Effector memory CD4-positive, alpha-beta T cell (primary cell): Measurements from ENCODE around the gene ATP6AP2.

ENCODE experiments used
- DNase-seq, 3 donors: peaks; one replicate each; pipeline ENCODE4 v3.0.0-alpha.2; 2020
- H3K27ac ChIP-seq: 2 replicates; pipeline ENCODE4 v1.7.0; 2013; ENCODE audit warnings: mild to moderate bottlenecking, low read length, moderate library complexity; ENCODE audit not compliant: insufficient read depth, poor library complexity, severe bottlenecking
- H3K27me3 ChIP-seq: replicated peaks from 2 replicates; pipeline ENCODE4 v1.7.0; 2013; ENCODE audit warnings: mild to moderate bottlenecking, low read length; ENCODE audit not compliant: insufficient read depth, control insufficient read depth, poor library complexity, severe bottlenecking
- H3K36me3 ChIP-seq: 2 replicates; pipeline ENCODE4 v1.7.0; 2013; ENCODE audit warnings: mild to moderate bottlenecking, low read length, moderate library complexity; ENCODE audit not compliant: control insufficient read depth, insufficient read depth
- H3K4me1 ChIP-seq: 2 replicates; pipeline ENCODE4 v1.7.0; 2013; ENCODE audit warnings: low read length, mild to moderate bottlenecking; ENCODE audit not compliant: control insufficient read depth, insufficient read depth, poor library complexity, severe bottlenecking
- H3K4me3 ChIP-seq: 2 replicates; pipeline ENCODE4 v1.7.0; 2013; ENCODE audit warnings: low read length, low read depth, mild to moderate bottlenecking; ENCODE audit not compliant: insufficient read depth, poor library complexity, severe bottlenecking
- H3K9me3 ChIP-seq: 2 replicates; pipeline ENCODE4 v1.7.0; 2013; ENCODE audit warnings: mild to moderate bottlenecking, low read length, moderate library complexity; ENCODE audit not compliant: control insufficient read depth

ATP6AP2 gene

GRCh38 chrX:40653535-40653934 lies 72.8 kb downstream of the ATP6AP2 start:
- no peak for DNase-seq
- Histone ChIP-seq H3K4me3 (no peak overlapping the region), H3K36me3 (peaks cover 10% of the 10 kb centered on the region), H3K27ac (no peak overlapping the region), H3K9me3 (no peaks in the 10 kb centered on the region), H3K4me1 (no peaks in the 10 kb centered on the region), H3K27me3 (no peaks in the 10 kb centered on the region)
